DMS53 (cell line): ENCODE data around the gene PLEKHH1.

ENCODE experiments used
- DNase-seq: peaks from one replicate; lab custom pipeline; 2025; lab: John Stamatoyannopoulos, UW

Gene PLEKHH1

GRCh38 chr14:67510836-67511235 lies 22.3 kb upstream of the PLEKHH1 start:
- DNase-seq: no peak

GRCh38 chr14:67512463-67513310 lies 20.4 kb upstream of the PLEKHH1 start:
- DNase-seq: no peak

DNA sequence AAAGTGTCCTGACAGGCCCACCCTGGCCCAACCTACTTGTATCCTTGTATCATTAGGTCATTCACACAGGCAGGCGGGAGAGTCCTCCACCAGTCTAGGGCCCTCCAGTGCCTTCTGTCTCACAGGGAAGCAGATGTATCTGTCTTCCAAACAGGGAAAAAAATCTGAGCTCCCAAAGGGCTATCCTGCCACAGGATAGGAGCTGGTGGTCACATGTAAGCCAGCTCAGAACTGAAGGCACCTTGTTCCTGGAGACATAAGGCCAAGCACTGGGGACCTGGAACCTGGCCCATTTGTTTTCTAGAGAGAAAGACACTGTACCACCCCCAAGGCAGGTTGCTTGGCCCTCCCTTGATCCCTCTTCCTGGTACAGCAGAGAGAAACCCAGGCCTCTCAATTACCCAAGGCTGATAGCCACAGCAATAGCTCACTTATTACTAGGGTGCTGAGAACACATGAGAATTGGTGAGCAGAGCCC lies 19.4 kb upstream of the PLEKHH1 start:
- DNase-seq: peak; percentile 51

GRCh38 chr14:67514203-67514607 lies 18.9 kb upstream of the PLEKHH1 start:
- peak; percentile 35 for DNase-seq

DNA sequence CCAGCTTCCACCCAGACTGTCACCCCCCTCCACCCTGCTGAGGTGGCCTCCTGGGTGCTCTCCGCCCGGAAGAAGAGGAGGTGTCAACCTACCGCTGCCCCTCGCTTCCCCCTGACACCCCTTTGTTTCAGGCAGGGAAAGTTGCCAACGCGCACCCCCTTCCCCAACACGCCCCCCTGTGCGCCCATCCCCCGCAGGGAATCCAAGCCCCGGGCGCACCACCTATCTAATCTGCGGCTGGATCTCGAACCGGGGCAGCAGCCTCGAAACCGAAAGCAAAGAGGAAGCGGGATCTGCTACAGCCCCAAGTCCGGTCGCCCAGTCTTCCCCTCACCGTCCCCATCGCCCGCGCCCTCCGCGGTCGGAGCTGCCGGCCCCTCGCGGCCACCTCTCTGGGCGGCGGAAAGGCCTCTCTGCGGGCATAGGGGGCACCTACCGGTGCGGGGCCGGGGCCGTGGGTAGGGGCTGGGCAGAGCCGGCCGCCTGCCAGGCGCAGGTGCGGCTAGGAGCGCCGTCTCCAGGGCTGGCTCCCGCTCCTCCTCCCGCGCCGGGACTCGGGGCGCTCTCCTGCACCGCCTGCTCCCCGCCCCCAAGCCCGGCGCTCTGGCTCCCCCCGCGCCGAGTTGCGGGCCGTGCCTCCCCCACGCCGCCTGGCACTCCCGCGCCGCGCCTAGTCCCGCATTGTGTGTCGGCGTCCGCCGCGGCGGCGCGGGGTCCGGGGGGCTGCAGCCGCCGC lies 18.3 kb upstream of the PLEKHH1 start:
- DNase-seq: peak; percentile 68

- peak; percentile 59 for DNase-seq
Observed at GRCh38 chr14:67515386-67516079, 17.6 kb upstream of the PLEKHH1 start.

DNA sequence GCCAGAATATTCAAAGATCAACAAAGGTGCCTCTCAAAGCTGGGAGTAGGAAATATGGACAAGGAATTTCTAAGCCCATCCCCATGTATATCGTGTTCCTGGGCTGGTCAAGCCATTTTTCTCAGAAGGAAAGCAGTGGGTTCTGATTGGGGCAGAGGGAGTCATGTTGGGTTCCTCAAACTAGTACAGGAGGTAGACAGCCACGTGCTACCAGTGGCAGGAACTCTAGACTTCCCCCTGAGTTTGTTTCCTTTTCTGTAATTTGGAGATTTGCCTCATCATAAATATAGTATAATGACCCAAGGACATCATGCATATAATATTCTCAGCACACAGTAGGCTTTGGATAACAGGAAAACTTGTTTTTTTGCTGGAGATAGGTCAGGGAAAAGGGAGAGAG lies 16.4 kb upstream of the PLEKHH1 start:
- DNase-seq: no peak

DNA sequence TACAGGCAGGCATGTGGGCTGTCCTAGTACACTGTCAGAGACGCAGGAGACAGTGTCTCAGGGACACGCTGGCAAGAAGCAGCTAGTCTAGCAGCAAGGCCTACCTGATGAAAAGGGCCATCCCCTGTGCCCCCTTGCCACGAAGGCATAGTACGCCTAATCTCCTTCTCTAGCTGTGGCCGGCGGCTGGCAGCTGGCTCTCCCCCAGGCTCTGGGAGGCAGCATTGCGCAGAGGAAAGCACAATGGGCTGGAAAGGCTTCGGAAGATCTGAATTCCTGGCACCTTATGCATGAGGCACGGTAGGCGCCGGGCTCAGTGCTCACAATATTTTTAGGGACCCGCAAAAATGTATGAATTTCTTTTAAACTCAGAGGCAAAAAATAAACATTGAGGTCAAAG lies 16.0 kb upstream of the PLEKHH1 start:
- no peak for DNase-seq

GRCh38 chr14:67519406-67519805 lies 13.7 kb upstream of the PLEKHH1 start:
- no peak for DNase-seq

GRCh38 chr14:67520482-67520881 lies 12.6 kb upstream of the PLEKHH1 start:
- DNase-seq: no peak

DNA sequence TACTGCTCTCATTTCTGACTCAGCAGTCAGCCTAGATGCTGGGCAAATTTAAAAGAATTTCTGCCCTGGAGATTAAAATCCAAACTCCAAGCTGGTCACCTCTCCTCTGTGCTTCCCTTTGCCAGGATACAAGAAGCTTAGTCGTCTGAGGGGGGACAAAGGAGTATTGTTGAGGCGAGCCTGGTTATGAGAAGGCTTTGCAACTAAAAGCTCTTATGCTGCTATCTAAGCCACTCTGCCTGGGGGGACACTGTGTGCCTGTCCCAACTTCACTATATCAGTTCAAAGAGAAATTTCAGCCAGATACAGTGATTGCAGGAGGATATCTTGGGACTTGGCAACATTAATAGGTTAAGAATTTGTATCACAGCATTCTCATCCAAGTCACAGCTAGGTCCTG lies 10.8 kb upstream of the PLEKHH1 start:
- no peak for DNase-seq

GRCh38 chr14:67523764-67524633 lies 9.1 kb upstream of the PLEKHH1 start:
- no peak for DNase-seq

DNA sequence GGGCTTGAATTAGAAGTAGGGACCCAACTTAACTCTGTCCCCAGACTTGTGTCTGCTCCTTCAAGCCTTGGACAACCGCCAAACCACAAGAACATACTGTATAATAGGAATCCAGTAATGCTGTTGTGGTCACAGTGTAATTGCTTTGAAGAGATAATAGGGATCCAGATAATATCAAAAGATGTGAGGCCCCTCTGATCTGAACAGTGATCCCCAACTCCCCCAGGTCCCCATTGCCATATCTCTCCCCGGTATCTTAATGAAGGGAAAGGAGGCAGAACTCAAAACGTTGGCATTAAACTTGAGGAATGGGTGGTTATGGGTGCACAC lies 8.5 kb upstream of the PLEKHH1 start:
- no peak for DNase-seq

GRCh38 chr14:67525389-67525788 lies 7.7 kb upstream of the PLEKHH1 start:
- DNase-seq: no peak

- no peak for DNase-seq
Observed at GRCh38 chr14:67526181-67526580, 6.9 kb upstream of the PLEKHH1 start.

DNA sequence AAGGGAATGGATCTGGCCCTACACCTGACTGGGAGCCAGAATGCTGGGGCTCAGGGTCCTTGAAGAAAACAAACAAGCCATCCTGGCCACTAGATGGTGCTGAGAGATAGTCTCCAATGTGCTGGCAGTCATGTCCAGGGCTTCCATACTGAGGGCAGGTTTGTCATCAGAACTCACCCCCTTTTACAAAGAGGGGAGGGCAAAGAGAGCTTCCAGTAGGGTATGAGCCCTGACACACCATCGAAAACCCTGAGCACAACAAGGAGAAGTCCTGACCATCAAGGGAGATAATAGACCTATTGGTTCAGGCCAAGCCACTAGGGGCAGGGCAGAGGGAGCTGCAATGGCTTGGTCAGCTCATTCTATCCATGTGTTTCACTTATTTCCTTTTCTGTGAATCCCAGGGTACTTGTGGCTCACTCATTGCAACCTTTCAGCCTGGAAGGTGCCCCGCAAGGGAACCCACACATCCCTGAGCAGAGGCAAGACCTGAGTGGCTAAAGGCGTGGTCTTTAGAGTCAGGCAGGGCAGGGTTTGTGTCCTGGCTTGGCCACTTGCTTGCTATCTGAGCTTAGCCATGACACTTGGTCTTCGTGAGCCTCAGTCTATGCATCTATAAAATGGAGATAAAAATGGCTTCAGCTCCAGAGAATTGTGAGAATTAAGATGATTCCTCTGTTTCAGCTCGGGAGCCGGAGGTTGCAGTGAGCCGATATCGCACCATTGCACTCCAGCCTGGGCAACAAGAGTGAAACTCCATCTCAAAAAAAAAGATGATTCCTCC lies 6.2 kb upstream of the PLEKHH1 start:
- peak; percentile 69 for DNase-seq

GRCh38 chr14:67527756-67528155 lies 5.3 kb upstream of the PLEKHH1 start:
- DNase-seq: no peak

GRCh38 chr14:67528276-67528675 lies 4.8 kb upstream of the PLEKHH1 start:
- no peak for DNase-seq

DNA sequence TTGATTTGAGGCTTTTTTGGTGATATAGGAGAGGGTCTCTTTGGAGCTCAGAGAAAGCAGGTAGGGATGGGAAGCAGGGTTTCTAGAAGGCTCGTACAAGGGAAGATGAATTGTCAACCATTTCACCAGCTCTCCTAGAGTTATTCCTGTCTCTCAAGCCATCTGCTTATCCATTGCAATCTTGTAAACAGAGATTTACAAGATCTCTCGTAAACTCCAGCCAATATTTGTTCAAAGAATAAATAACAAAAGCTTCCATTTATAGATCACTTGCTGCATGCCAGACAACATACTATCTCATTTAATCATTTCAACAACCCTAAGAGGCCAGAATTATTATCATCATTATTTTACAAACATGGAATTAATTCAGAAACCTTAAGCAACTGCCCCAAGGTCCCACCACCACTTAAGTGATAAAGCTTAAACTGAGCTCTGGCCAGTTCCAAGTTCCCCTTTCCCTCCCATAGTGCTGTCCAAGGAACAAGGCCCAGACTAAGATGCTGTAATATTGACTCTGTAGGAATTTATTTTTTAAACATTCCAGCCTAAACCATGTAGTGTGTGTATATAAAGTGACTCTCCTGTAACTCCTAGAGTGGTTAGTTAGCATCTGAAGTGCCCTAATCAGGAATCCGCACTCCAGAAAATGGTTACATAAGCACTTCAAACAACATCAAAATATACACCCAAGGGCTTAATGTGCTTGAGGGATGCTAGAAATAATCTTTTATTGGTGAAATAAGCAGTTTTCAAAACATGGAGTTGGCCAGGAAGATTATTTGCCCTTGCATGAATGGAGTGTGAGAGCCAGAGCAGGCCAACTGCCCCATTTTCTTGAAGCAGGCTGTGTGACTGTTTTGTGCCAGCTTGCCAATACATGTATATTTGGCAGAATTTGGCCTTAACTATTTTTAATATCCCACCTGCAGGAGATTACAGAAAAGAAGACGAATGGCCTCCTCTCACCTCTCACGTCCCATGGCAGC lies 2.8 kb upstream of the PLEKHH1 start:
- DNase-seq: no peak

GRCh38 chr14:67532606-67532997 lies 488 bp upstream of the PLEKHH1 start:
- no peak for DNase-seq
